NCI-H2196 (cell line): ENCODE results near the gene NRP1.

ENCODE experiments used
- DNase-seq: peaks from one replicate; lab custom pipeline; 2025; ENCODE audit not compliant: unreplicated experiment; lab: John Stamatoyannopoulos, UW

NRP1 gene

GRCh38 chr10:33133557-33133956 is 200.9 kb downstream of the NRP1 start:
- DNase-seq = no peak

- DNase-seq = no peak
Measured at GRCh38 chr10:33132626-33133025, 201.8 kb downstream of the NRP1 start.

- DNase-seq = no peak
Measured at GRCh38 chr10:33129996-33130386, 204.5 kb downstream of the NRP1 start.

DNA sequence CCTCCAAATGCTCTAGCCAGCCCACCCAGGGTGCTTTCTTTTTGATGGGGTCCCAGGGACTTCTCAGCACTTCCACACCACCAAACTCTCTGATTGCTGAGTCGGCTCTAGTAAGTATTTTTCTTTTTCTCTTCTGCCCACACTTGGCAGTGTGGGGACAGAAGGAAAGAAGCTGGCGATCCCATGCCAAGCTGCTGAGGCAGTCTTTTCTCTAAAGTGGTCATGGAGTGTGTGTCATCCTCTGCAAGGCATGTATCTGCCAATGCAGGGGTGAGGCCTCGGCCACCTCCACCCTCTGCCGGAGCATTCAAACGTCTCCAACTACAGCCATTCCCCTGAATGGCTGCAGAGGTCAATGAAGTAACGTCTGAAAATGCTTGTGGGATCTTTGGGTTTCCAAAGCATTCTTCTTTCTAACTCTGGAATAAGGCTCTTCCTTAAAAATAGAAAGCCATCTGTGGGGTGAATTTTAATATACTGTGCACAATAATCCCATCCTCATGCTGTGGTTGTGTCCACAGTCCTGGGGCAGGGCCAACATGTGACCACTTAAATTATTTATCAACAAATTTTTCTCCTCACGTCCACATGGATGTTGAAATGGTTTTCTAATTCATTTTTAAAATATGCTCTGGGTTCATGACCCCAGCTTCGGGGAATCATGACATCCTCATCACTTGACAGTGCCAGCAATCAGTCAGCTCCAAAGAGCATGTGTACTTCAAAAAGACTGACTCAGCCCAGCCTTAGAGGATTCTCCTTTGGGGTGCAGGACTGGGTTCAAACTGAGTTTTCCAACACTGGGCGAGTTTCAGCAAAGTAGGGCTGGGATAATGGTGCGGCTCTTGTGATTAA is 205.1 kb downstream of the NRP1 start:
- no peak for DNase-seq

DNA sequence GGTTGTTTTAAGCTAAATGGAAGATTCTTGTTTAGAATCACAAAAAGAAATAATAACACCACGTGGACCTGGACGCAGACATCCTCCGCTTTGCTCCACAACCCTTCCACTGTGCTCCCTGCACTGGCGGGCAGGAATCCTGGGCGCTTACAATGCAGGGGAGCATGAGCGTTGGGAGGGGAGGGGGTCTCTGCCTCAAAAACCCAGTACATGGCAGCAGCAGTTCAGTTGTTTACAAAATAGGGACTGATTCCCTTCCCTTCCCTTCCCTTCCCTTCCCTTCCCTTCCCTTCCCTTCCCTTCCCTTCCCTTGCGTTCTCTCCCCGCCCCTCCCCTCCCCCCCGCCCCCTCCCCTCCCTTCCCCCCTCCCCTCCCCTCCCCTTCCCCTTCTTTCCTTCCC is 206.8 kb downstream of the NRP1 start:
- DNase-seq = no peak
